HG02870 (cell line): ENCODE measurements around the gene PHYH.

ENCODE experiments used
- ATAC-seq: cut with Tn5 transposase; IDR thresholded peaks from one replicate; pipeline ENCODE4 v1.9.1; 2021; ENCODE audit warnings: mild to moderate bottlenecking, moderate library complexity; ENCODE audit not compliant: unreplicated experiment

PHYH gene

GRCh38 chr10:13231190-13231589 lies 68.7 kb downstream of the PHYH start:
- no peak for ATAC-seq
